Body of pancreas (tissue), 4 donors: ENCODE measurements around the gene SMURF2.

Experiments
- CTCF ChIP-seq, 7 experiments: fragments of 450-650 bp in 4 of 7; fragments of 200-600 bp in 3 of 7; sonication (generic) in 3 of 7; IDR thresholded peaks; one replicate each; pipeline ENCODE4 v1.5.1; 2016 to 2019; ENCODE audit warnings: antibody characterized with exemption in 7 of 7
- POLR2A ChIP-seq, 3 donors: fragments of 450-650 bp; IDR thresholded peaks; one replicate each; pipeline ENCODE4 v1.6.1; 2016; ENCODE audit warnings: antibody characterized with exemption in 3 of 3, mild to moderate bottlenecking in 2 of 3

GRCh38 chr17:64527914-64528313 is 134.2 kb downstream of the SMURF2 start:
- TF ChIP-seq CTCF (IDR thresholded peaks at IDR 0.05) (no peak), POLR2A (IDR thresholded peaks at IDR 0.05) (no peak)
